Measurements from ENCODE around the gene MTARC1. TPM values are rescaled to one million over a fixed set of nuclear protein-coding genes. Genes with fewer than 3 reads are reported as not detected.
A peak's percentile ranks its signal among the peaks of the same experiment; 100 is the strongest.

Gene MTARC1
- total and polyA plus RNA-seq, 2 experiments from 2014 or later = 0.22 to 0.66 TPM

DNA sequence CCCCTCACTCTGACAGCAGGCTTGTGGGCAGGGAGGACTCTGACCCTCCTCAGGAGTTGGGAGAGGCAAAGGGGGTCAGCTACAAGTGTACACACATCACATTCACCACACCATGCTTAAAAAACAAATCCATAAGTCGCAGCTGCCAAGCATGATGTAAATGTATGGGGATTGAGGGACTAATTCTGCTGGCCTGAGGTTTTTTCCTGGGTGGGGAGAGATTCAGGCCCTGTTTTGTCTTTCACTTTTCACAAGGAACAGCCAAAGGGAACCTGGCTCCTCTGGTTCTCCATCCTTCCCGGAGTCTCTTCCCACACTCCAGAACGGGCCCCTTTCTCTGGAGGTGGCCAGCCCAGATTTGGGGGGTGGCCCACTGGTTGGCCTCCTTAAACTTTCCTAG is 39.9 kb upstream of the MTARC1 start:
- H3K4me1 ChIP-seq (ENCODE audit: insufficient read depth) = no peaks in the 10 kb centered on the region
- no peaks in the 10 kb centered on the region for H3K27me3 ChIP-seq (replicated peaks; ENCODE audit: insufficient read depth)
- no peaks in the 10 kb centered on the region for H3K9me3 ChIP-seq (ENCODE audit: low read depth)
- no peak overlapping the region for H3K4me3 ChIP-seq
- H3K36me3 ChIP-seq (ENCODE audit: low read depth) = no peaks in the 10 kb centered on the region
- 78% methylated on average over 3 of the region's 3 CpGs for WGBS, 2 experiments (ENCODE audit: low coverage in 1 of 2, low lambda C conversion rate in 2 of 2, missing lambda C conversion rate in 2 of 2)
- H3F3A ChIP-seq (ENCODE audit: insufficient read depth) = 0 out of 2 replicates have a peak, but pooled peaks cover 6% of the 10 kb centered on the region
- H3K79me2 ChIP-seq (ENCODE audit: insufficient read depth) = no peaks in the 10 kb centered on the region; the same call in 1 of the 2 replicates
- no peak overlapping the region for H3K27ac ChIP-seq
- in situ Hi-C loops (cut with MboI) = no loop called here
- peak overlapping the region; percentile 90; the same call in 1 of the 2 replicates for H2AFZ ChIP-seq
- no peaks in the 10 kb centered on the region for H3K9me2 ChIP-seq (ENCODE audit: insufficient read depth)
- no peak for DNase-seq
- H3K9ac ChIP-seq = no peak overlapping the region
- no peak overlapping the region for H3K4me2 ChIP-seq (ENCODE audit: unreplicated experiment)
- TF ChIP-seq EZH2phosphoT487 (IDR thresholded peaks at IDR 0.05; ENCODE audit: insufficient read depth, low read depth) = no peak
- no peak for TF ChIP-seq EZH2 (IDR thresholded peaks at IDR 0.05; ENCODE audit: insufficient read depth, poor library complexity, severe bottlenecking)
- H4K20me1 ChIP-seq (ENCODE audit: insufficient read depth) = no peaks in the 10 kb centered on the region

DNA sequence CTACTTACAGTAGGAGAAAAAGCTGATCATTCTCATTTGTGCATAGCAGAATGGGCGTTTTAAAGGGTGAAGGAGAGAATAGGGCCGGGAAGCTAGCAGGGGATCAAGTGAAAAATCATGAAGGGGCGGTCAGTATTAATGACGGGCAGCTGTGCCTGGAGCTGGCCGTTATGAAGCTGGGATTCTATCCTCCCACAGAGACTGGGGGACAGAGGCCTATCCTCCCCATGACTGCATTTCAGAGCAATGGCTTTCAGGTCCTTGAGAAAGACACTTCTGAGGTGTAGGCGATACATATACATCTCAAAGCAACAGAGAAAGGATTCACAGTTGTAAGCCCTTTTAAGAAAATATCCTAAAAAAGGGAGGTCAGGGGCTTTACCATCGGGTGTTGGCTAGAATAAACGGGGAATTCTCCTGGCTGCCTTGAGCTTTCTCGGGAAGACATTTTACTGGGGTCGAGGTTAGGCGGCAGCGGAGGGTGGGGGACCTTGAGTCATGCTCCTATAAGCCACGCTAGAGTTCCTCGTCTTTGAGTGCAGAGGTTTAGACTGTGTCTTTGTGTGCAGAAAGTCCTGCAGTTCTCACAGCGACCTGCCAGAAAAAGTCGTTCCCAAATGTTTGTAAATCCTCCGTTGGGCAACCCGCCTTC is 39.1 kb upstream of the MTARC1 start:
- Histone ChIP-seq H3K4me1 (ENCODE audit: insufficient read depth) (no peaks in the 10 kb centered on the region), H3K9ac (peak overlapping the region; percentile 76), H3K9me2 (ENCODE audit: insufficient read depth) (no peaks in the 10 kb centered on the region), H4K20me1 (ENCODE audit: insufficient read depth) (no peaks in the 10 kb centered on the region), H2AFZ (peak overlapping the region; percentile 90), H3K27me3 (replicated peaks; ENCODE audit: insufficient read depth) (no peaks in the 10 kb centered on the region), H3K4me3 (peak overlapping the region; percentile 80), H3K9me3 (ENCODE audit: low read depth) (no peaks in the 10 kb centered on the region), H3K36me3 (ENCODE audit: low read depth) (no peaks in the 10 kb centered on the region), H3K27ac (no peak overlapping the region; the same call in 1 of the 2 replicates), H3F3A (ENCODE audit: insufficient read depth) (0 out of 2 replicates have a peak, but pooled peaks cover 6% of the 10 kb centered on the region), H3K79me2 (ENCODE audit: insufficient read depth) (no peaks in the 10 kb centered on the region; the same call in 1 of the 2 replicates), H3K4me2 (ENCODE audit: unreplicated experiment) (peak overlapping the region; percentile 93)
- in situ Hi-C loops (cut with MboI) = no loop called here
- no peak for DNase-seq
- TF ChIP-seq EZH2 (IDR thresholded peaks at IDR 0.05; ENCODE audit: insufficient read depth, poor library complexity, severe bottlenecking) (no peak), EZH2phosphoT487 (IDR thresholded peaks at IDR 0.05; ENCODE audit: insufficient read depth, low read depth) (no peak)
- 25% methylated on average over 18 of the region's 18 CpGs for WGBS, 2 experiments (ENCODE audit: low coverage in 1 of 2, low lambda C conversion rate in 2 of 2, missing lambda C conversion rate in 2 of 2)

DNA sequence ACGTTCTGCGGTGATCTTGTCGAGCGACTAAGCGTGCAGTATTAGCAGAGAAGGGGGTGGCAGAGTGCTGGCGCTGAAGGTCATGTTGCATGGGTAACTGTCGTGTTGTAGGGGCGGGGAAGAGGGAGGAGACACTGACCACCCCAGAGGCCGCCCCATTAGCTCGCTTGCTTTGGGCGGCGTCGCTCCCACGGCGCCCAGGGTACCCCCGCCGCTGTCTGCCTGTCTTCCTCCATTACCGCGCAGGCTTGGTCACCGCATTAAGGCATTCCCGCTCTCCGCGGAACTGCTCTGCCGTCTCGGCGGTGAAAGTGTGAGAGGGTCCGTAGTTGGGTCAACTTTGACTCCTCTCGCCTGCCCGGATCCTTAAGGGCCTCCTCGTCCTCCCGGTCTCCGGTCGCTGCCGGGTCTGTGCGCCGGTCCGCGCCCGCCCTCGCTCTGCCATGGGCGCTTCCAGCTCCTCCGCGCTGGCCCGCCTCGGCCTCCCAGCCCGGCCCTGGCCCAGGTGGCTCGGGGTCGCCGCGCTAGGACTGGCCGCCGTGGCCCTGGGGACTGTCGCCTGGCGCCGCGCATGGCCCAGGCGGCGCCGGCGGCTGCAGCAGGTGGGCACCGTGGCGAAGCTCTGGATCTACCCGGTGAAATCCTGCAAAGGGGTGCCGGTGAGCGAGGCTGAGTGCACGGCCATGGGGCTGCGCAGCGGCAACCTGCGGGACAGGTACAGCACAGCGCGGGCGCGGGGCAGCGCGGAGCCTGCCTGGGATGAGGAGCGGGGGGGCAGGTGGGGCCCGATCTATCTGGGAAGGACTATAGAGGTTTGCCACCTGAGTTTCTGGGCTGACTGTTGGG is 38.4 kb upstream of the MTARC1 start, which contains the start of gene MTARC2:
TSS of gene MTARC2 (plus strand) at position 234 of the 846 bp plus-strand sequence. CDS start at position 444, 210 bp downstream.
- no peaks in the 10 kb centered on the region for H4K20me1 ChIP-seq (ENCODE audit: insufficient read depth)
- in situ Hi-C loops (cut with MboI) = no loop called here
- H3F3A ChIP-seq (ENCODE audit: insufficient read depth) = 0 out of 2 replicates have a peak, but pooled peaks cover 6% of the 10 kb centered on the region
- peak within 1 kb of the TSS; percentile 76 for H3K9ac ChIP-seq
- peak within 1 kb of the TSS; percentile 11; the same call in 1 of the 2 replicates for H3K27ac ChIP-seq
- no peaks in the 10 kb centered on the region for H3K36me3 ChIP-seq (ENCODE audit: low read depth)
- peak within 1 kb of the TSS; percentile 93 for H3K4me2 ChIP-seq (ENCODE audit: unreplicated experiment)
- H3K4me3 ChIP-seq = peak within 1 kb of the TSS; percentile 80
- TF ChIP-seq EZH2phosphoT487 (IDR thresholded peaks at IDR 0.05; ENCODE audit: insufficient read depth, low read depth) (no peak), EZH2 (IDR thresholded peaks at IDR 0.05; ENCODE audit: insufficient read depth, poor library complexity, severe bottlenecking) (no peak)
- H3K4me1 ChIP-seq (ENCODE audit: insufficient read depth) = no peaks in the 10 kb centered on the region
- DNase-seq = peak; percentile 86
- no peaks in the 10 kb centered on the region for H3K27me3 ChIP-seq (replicated peaks; ENCODE audit: insufficient read depth)
- H3K79me2 ChIP-seq (ENCODE audit: insufficient read depth) = no peaks in the 10 kb centered on the region; the same call in 1 of the 2 replicates
- H2AFZ ChIP-seq = peak within 1 kb of the TSS; percentile 90
- H3K9me3 ChIP-seq (ENCODE audit: low read depth) = no peaks in the 10 kb centered on the region
- WGBS, 2 experiments (ENCODE audit: low coverage in 1 of 2, low lambda C conversion rate in 2 of 2, missing lambda C conversion rate in 2 of 2) = 2 to 5% methylated on average over 55 to 72 of the region's 77 CpGs
- no peaks in the 10 kb centered on the region for H3K9me2 ChIP-seq (ENCODE audit: insufficient read depth)

DNA sequence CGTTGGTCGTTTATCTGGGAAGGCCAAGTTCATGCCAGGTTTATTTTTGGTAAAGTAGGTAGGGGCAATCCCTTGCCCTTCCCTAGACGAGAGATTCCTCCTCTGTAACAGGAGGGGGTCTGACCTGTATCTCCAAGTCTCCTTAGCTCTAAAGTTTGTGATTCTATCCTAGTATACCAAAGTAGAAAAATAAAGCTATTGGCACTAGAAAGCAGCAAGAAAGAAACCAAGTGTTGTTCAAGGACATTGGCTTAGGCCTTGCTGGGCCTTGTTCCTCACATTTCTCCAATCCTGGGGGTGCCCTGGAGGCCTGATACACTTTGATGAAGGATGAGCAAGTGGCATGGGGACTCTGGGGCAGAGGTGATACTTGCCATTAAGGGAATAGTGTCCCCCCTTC is 37.8 kb upstream of the MTARC1 start:
- no peaks in the 10 kb centered on the region for H3K9me3 ChIP-seq (ENCODE audit: low read depth)
- peak; percentile 10 for DNase-seq
- in situ Hi-C loops (cut with MboI) = no loop called here

More for the DNA sequence above, 37.8 kb upstream of the MTARC1 start:
- Histone ChIP-seq H3K27ac (no peak overlapping the region), H3K9me2 (ENCODE audit: insufficient read depth) (no peaks in the 10 kb centered on the region), H3F3A (ENCODE audit: insufficient read depth) (0 out of 2 replicates have a peak, but pooled peaks cover 6% of the 10 kb centered on the region), H4K20me1 (ENCODE audit: insufficient read depth) (no peaks in the 10 kb centered on the region), H3K36me3 (ENCODE audit: low read depth) (no peaks in the 10 kb centered on the region), H3K4me1 (ENCODE audit: insufficient read depth) (no peaks in the 10 kb centered on the region), H2AFZ (peak overlapping the region; percentile 90), H3K9ac (peak overlapping the region; percentile 76), H3K27me3 (replicated peaks; ENCODE audit: insufficient read depth) (no peaks in the 10 kb centered on the region), H3K4me2 (ENCODE audit: unreplicated experiment) (peak overlapping the region; percentile 93), H3K79me2 (ENCODE audit: insufficient read depth) (no peaks in the 10 kb centered on the region; the same call in 1 of the 2 replicates), H3K4me3 (peak overlapping the region; percentile 80)
- 7 to 10% methylated on average over 3 of the region's 3 CpGs for WGBS, 2 experiments (ENCODE audit: low coverage in 1 of 2, low lambda C conversion rate in 2 of 2, missing lambda C conversion rate in 2 of 2)
- TF ChIP-seq EZH2phosphoT487 (IDR thresholded peaks at IDR 0.05; ENCODE audit: insufficient read depth, low read depth) = no peak
- no peak for TF ChIP-seq EZH2 (IDR thresholded peaks at IDR 0.05; ENCODE audit: insufficient read depth, poor library complexity, severe bottlenecking)

All from GM23248 (cell line).